HG02970 (cell line): ENCODE results near the gene NAA16.
"Not testable (repeated sequence)": the region's sequence is repeated elsewhere in the genome, so short reads cannot be mapped to it uniquely, and the experiment has no call there.

Experiments
- ATAC-seq: cut with Tn5 transposase; IDR thresholded peaks from one replicate; pipeline ENCODE4 v1.9.1; 2021; ENCODE audit warnings: mild to moderate bottlenecking, moderate library complexity, moderate number of reproducible peaks; ENCODE audit not compliant: unreplicated experiment, low FRiP score

NAA16 gene

GRCh38 chr13:41310963-41311405 lies at the start of gene NAA16:
Gene NAA16, plus strand, starts transcription at chr13:41311267. Its CDS starts 262 bp downstream, at chr13:41311529.
- peak; percentile 64 for ATAC-seq

- ATAC-seq: peak; percentile 87
These were observed 47.7 kb upstream of the NAA16 start, which contains the start of gene MTRF1 for GRCh38 chr13:41263261-41263971. Gene MTRF1, minus strand, starts transcription at chr13:41263576. Its CDS starts 2,669 bp downstream, at chr13:41260907.

GRCh38 chr13:41267106-41267505 lies 44.0 kb upstream of the NAA16 start:
- no peak for ATAC-seq

- ATAC-seq: no peak
These were observed 42.3 kb upstream of the NAA16 start for GRCh38 chr13:41268764-41269163.

GRCh38 chr13:41271456-41272285 lies 39.4 kb upstream of the NAA16 start:
- no peak for ATAC-seq

- no peak for ATAC-seq
These were observed 37.1 kb upstream of the NAA16 start for GRCh38 chr13:41273831-41274441.

- ATAC-seq: no peak
These were observed 36.2 kb upstream of the NAA16 start for GRCh38 chr13:41274881-41275280.

- no peak for ATAC-seq
These were observed 34.2 kb upstream of the NAA16 start for GRCh38 chr13:41276824-41277223.

GRCh38 chr13:41279156-41279555 lies 31.9 kb upstream of the NAA16 start:
- ATAC-seq: not testable (repeated sequence)

- no peak for ATAC-seq
These were observed 28.9 kb upstream of the NAA16 start for GRCh38 chr13:41282129-41282571.

GRCh38 chr13:41284512-41285288 lies 26.4 kb upstream of the NAA16 start:
- no peak for ATAC-seq

- no peak for ATAC-seq
These were observed 24.7 kb upstream of the NAA16 start for GRCh38 chr13:41286370-41286769.

- ATAC-seq: no peak
These were observed 21.6 kb upstream of the NAA16 start for GRCh38 chr13:41289463-41289881.

- ATAC-seq: no peak
These were observed 19.8 kb upstream of the NAA16 start for GRCh38 chr13:41291246-41291645.

- ATAC-seq: no peak
These were observed 17.8 kb upstream of the NAA16 start for GRCh38 chr13:41293272-41293671.

- ATAC-seq: no peak
These were observed 16.2 kb upstream of the NAA16 start for GRCh38 chr13:41294914-41295313.

GRCh38 chr13:41295973-41296372 lies 15.1 kb upstream of the NAA16 start:
- ATAC-seq: no peak

- no peak for ATAC-seq
These were observed 14.0 kb upstream of the NAA16 start for GRCh38 chr13:41296879-41297646.

GRCh38 chr13:41299316-41300094 lies 11.6 kb upstream of the NAA16 start:
- no peak for ATAC-seq
